Posterior vena cava (tissue), 2 donors: Measurements from ENCODE around the gene TDRD5. TPM values are rescaled to one million over a fixed set of nuclear protein-coding genes. Genes with fewer than 3 reads are reported as not detected.

ENCODE experiments used
- DNase-seq: peaks from one replicate; pipeline ENCODE4 v3.0.0-alpha.2; 2020; ENCODE audit warnings: low spot score
- intact Hi-C, 2 donors: fragments of 100-400 bp; cut with DNase I; formaldehyde crosslinking; loops; one replicate each; pipeline versions ENCODE4 v1.14.1 to v1.14.2; 2022 to 2023
- long read RNA-seq, 2 donors: library from polyadenylated mRNA; unstranded; transcript quantifications; one replicate each; pipeline ENCODE4 v2.0.0, GENCODE V29; 2020 to 2021
- total RNA-seq, 2 donors: library from RNA; stranded (reverse); fragmentation: NEBNext Ultra II Directional; extraction: Animal tissue kit (Norgen Biotek cat#: 25700); gene quantifications; one replicate each; pipeline ENCODE4 v1.2.1, GENCODE V29; 2021
- donor health status: DM: yes; HTN: yes; CAD: no.
- donor health status: DM: yes; HTN: yes; CAD: no.

The TDRD5 gene
- total RNA-seq = not detected
- long read RNA-seq, donor 1 = 0 reads
- long read RNA-seq, donor 2 = 0 reads

GRCh38 chr1:179591592-179592580, at the start of gene TDRD5:
TSS of gene TDRD5 (plus strand) at chr1:179591832. CDS start at chr1:179592616, 784 bp downstream.
- peak; percentile 64 for DNase-seq
- intact Hi-C loops = no loop called here

GRCh38 chr1:179545321-179545720, 46.3 kb upstream of the TDRD5 start:
- DNase-seq = no peak
- intact Hi-C loops = no loop called here

- intact Hi-C loops = no loop called here
- no peak for DNase-seq
These were observed 44.6 kb upstream of the TDRD5 start for GRCh38 chr1:179547021-179547535.

- no peak for DNase-seq
- intact Hi-C loops = no loop called here
These were observed 42.8 kb upstream of the TDRD5 start for GRCh38 chr1:179548666-179549367.

- no peak for DNase-seq
- intact Hi-C loops = no loop called here
These were observed 42.3 kb upstream of the TDRD5 start for GRCh38 chr1:179549368-179549700.

GRCh38 chr1:179550746-179551682, 40.6 kb upstream of the TDRD5 start:
- intact Hi-C loops = no loop called here
- DNase-seq = no peak

GRCh38 chr1:179554427-179554826, 37.2 kb upstream of the TDRD5 start:
- intact Hi-C loops = no loop called here
- no peak for DNase-seq

- DNase-seq = no peak
- intact Hi-C loops = no loop called here
These were observed 33.6 kb upstream of the TDRD5 start for GRCh38 chr1:179558078-179558477.

GRCh38 chr1:179575497-179576314, 15.9 kb upstream of the TDRD5 start, which contains the start of gene NPHS2:
TSS of gene NPHS2 (minus strand) at chr1:179575948. CDS start at chr1:179575864, 84 bp downstream.
- intact Hi-C loops = no loop called here
- DNase-seq = no peak

GRCh38 chr1:179576509-179576908, 15.1 kb upstream of the TDRD5 start:
- intact Hi-C loops = no loop called here

GRCh38 chr1:179583771-179584320, 7.8 kb upstream of the TDRD5 start:
- intact Hi-C loops = no loop called here

More at GRCh38 chr1:179576509-179576908, 15.1 kb upstream of the TDRD5 start:
- no peak for DNase-seq

GRCh38 chr1:179586107-179586823, 5.4 kb upstream of the TDRD5 start:
- intact Hi-C loops = no loop called here
- no peak for DNase-seq

More at GRCh38 chr1:179583771-179584320, 7.8 kb upstream of the TDRD5 start:
- no peak for DNase-seq

GRCh38 chr1:179587336-179587735, 4.3 kb upstream of the TDRD5 start:
- no peak for DNase-seq
- intact Hi-C loops = no loop called here

GRCh38 chr1:179588425-179589024, 3.1 kb upstream of the TDRD5 start:
- intact Hi-C loops = no loop called here
- DNase-seq = no peak

GRCh38 chr1:179589509-179589908, 2.1 kb upstream of the TDRD5 start:
- no peak for DNase-seq
- intact Hi-C loops = no loop called here

GRCh38 chr1:179590671-179591070, 961 bp upstream of the TDRD5 start:
- DNase-seq = no peak

GRCh38 chr1:179591253-179591591, 410 bp upstream of the TDRD5 start:
- intact Hi-C loops = no loop called here
- no peak for DNase-seq

More at GRCh38 chr1:179590671-179591070, 961 bp upstream of the TDRD5 start:
- intact Hi-C loops = no loop called here
